Gastroesophageal sphincter (tissue), 3 donors: ENCODE results near the gene TNFSF10.

Source experiments
- EP300 ChIP-seq: sonication (generic); formaldehyde crosslinking; IDR thresholded peaks from one replicate; pipeline ENCODE4 v1.6.1; 2017; ENCODE audit warnings: antibody characterized with exemption, mild to moderate bottlenecking
- POLR2A ChIP-seq, 2 donors: fragments of 450-650 bp; IDR thresholded peaks; one replicate each; pipeline ENCODE4 v1.6.1; 2017; ENCODE audit warnings: antibody characterized with exemption in 2 of 2, mild to moderate bottlenecking in 2 of 2, moderate library complexity in 1 of 2
- POLR2AphosphoS5 ChIP-seq: sonication (generic); formaldehyde crosslinking; IDR thresholded peaks from one replicate; pipeline ENCODE4 v1.6.1; 2017; ENCODE audit warnings: antibody characterized with exemption
- TF ChIP-seq, protein P1 (sequence below), 4 experiments: fragments of 200-600 bp in 2 of 4; fragments of 450-650 bp in 2 of 4; sonication (generic) in 1 of 4; IDR thresholded peaks; one replicate each; pipeline ENCODE4 v1.5.1; 2017 to 2019; ENCODE audit warnings: antibody characterized with exemption in 4 of 4, mild to moderate bottlenecking in 2 of 4, moderate library complexity in 2 of 4

DNA sequence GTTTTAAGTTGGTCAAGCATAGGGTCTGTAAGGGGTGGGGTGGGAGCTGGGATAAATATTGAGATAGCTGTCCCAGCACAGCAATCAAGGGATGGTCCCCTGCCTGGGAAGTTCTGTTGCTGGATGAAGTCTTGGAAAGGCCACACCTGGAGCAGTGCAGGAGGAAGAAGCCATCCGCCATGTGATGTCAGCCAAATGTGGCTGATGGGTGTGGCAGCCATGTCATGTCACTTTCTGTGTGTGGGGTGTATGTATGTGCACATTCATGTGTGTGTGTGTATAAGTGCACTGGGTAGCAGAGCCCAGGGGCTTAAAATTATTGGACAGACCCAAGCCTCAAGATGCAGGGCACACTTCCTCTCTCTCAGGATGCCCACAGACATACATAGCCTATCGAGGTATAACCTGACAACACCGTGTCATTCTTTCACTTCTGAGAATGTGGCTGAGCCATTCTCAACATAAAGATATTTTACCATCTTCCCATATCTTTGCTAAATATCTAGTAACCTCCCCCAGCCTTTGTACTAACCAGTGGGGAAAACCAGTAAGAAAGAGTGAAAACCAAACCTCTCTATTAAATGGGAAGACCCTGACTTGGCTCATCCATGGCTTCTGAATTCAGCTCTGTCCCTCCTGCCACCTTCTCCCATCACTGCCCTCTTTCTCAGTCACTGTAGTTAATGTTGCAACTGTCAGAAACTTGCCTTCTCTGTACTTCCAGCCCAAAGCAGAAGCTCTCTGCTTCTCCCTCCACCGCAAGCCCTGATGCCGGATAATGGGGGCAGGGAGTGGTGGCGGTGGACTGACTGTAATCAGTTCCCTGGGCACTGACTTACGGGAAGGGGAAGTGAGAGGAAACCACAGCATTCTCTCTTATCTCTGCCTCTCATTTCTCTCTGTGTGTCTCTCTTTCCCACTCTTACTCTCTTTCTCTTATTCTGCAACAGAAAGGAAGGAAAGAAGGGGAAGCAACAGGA is 11.2 kb downstream of the TNFSF10 start:
- no peak for TF ChIP-seq POLR2A (IDR thresholded peaks at IDR 0.05)
- TF ChIP-seq, protein P1, sequence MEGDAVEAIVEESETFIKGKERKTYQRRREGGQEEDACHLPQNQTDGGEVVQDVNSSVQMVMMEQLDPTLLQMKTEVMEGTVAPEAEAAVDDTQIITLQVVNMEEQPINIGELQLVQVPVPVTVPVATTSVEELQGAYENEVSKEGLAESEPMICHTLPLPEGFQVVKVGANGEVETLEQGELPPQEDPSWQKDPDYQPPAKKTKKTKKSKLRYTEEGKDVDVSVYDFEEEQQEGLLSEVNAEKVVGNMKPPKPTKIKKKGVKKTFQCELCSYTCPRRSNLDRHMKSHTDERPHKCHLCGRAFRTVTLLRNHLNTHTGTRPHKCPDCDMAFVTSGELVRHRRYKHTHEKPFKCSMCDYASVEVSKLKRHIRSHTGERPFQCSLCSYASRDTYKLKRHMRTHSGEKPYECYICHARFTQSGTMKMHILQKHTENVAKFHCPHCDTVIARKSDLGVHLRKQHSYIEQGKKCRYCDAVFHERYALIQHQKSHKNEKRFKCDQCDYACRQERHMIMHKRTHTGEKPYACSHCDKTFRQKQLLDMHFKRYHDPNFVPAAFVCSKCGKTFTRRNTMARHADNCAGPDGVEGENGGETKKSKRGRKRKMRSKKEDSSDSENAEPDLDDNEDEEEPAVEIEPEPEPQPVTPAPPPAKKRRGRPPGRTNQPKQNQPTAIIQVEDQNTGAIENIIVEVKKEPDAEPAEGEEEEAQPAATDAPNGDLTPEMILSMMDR (IDR thresholded peaks at IDR 0.05), result no peak
- no peak for TF ChIP-seq POLR2AphosphoS5
- TF ChIP-seq EP300, result no peak
